Sigmoid colon (tissue), 7 donors: ENCODE results near the gene FCER2. TPM values are rescaled to one million over a fixed set of nuclear protein-coding genes. Genes with fewer than 3 reads are reported as not detected.

Experiments used
- DNase-seq: peaks from one replicate; pipeline ENCODE4 v3.0.0-alpha.2; 2019
- H3K27ac ChIP-seq, 4 donors: fragments of 200-600 bp; sonication (generic); one replicate each; pipeline ENCODE4 v1.5.1; 2016 to 2019; ENCODE audit warnings: mild to moderate bottlenecking in 1 of 4
- H3K27me3 ChIP-seq, 3 donors: fragments of 200-600 bp; sonication (generic); one replicate each; pipeline ENCODE4 v1.5.1; 2019; ENCODE audit warnings: mild to moderate bottlenecking in 1 of 3
- H3K36me3 ChIP-seq, 4 donors: fragments of 200-600 bp; sonication (generic); one replicate each; pipeline ENCODE4 v1.5.1; 2016 to 2019
- H3K4me1 ChIP-seq, 4 donors: fragments of 200-600 bp; sonication (generic); one replicate each; pipeline ENCODE4 v1.5.1; 2017 to 2019
- H3K4me3 ChIP-seq, 4 donors: fragments of 200-600 bp; sonication (generic); one replicate each; pipeline ENCODE4 v1.5.1; 2017 to 2019; ENCODE audit warnings: mild to moderate bottlenecking in 2 of 4, moderate library complexity in 1 of 4
- H3K9me3 ChIP-seq, 4 donors: fragments of 200-600 bp in 3 of 4; sonication (generic) in 3 of 4; one replicate each; pipeline versions ENCODE4 v1.5.1 to v1.6.1; 2013 to 2019
- CTCF ChIP-seq, 4 experiments: fragments of 450-650 bp in 3 of 4; fragments of 200-600 bp in 1 of 4; IDR thresholded peaks; one replicate each; pipeline ENCODE4 v1.5.1; 2016 to 2019; ENCODE audit warnings: antibody characterized with exemption in 4 of 4, mild to moderate bottlenecking in 3 of 4, moderate library complexity in 2 of 4
- EP300 ChIP-seq, 4 donors: sonication (generic); formaldehyde crosslinking; IDR thresholded peaks; one replicate each; pipeline ENCODE4 v1.6.1; 2017; ENCODE audit warnings: antibody characterized with exemption in 4 of 4
- POLR2A ChIP-seq, 2 donors: fragments of 450-650 bp; IDR thresholded peaks; one replicate each; pipeline ENCODE4 v1.6.1; 2016; ENCODE audit warnings: antibody characterized with exemption in 2 of 2, mild to moderate bottlenecking in 2 of 2, moderate library complexity in 2 of 2
- POLR2AphosphoS5 ChIP-seq, 4 donors: sonication (generic); formaldehyde crosslinking; IDR thresholded peaks; one replicate each; pipeline ENCODE4 v1.6.1; 2017; ENCODE audit warnings: antibody characterized with exemption in 4 of 4
- WGBS, 2 donors: extraction: QIAGEN DNeasy Blood & Tissue Kit; methylation state at CpG; one replicate each; pipeline ENCODE4 v1.1.7; 2013; 5-methylcytosine and 5-hydroxymethylcytosine counted together
- intact Hi-C: fragments of 100-400 bp; cut with DNase I; formaldehyde crosslinking; loops from one replicate; pipeline ENCODE4 v1.15.1; 2023
- polyA plus RNA-seq, 3 donors: library from polyadenylated mRNA; stranded (reverse); fragments of 200-250 nt; gene quantifications; one replicate each; pipeline ENCODE4 v1.2.3, GENCODE V29; 2013
- total RNA-seq, 4 donors: library from RNA; depleted of rRNA; stranded (reverse); fragments of >200 nt; gene quantifications; one replicate each; pipeline ENCODE4 v1.1.0, GENCODE V29; 2016
- donor health status: healthy with polysubstance abuse.
- donor health status: Bipolar disorder and iron deficiency.
- donor health status: healthy.

Gene FCER2
- total and polyA plus RNA-seq, 7 donors: 0.27 to 14.7 (median 0.61) TPM; not detected in 1

GRCh38 chr19:7736148-7736547, 34.2 kb upstream of the FCER2 start:
- Histone ChIP-seq H3K9me3 (no peaks in the 10 kb centered on the region), H3K4me1 (no peaks in the 10 kb centered on the region), H3K36me3 (no peaks in the 10 kb centered on the region), H3K27me3 (peaks cover 0 to 17% (median 13%) of the 10 kb centered on the region in 3 donors), H3K4me3 (no peak overlapping the region), H3K27ac (no peak overlapping the region)
- no peak for TF ChIP-seq CTCF (IDR thresholded peaks at IDR 0.05)
- no peak for TF ChIP-seq EP300 (IDR thresholded peaks at IDR 0.05)
- TF ChIP-seq POLR2AphosphoS5 (IDR thresholded peaks at IDR 0.05): no peak
- no peak for TF ChIP-seq POLR2A (IDR thresholded peaks at IDR 0.05)
- peak; percentile 39 for DNase-seq
- 56 to 69% methylated on average over 1 of the region's 1 CpG for WGBS, 2 donors
- intact Hi-C loops: no loop called here

DNA sequence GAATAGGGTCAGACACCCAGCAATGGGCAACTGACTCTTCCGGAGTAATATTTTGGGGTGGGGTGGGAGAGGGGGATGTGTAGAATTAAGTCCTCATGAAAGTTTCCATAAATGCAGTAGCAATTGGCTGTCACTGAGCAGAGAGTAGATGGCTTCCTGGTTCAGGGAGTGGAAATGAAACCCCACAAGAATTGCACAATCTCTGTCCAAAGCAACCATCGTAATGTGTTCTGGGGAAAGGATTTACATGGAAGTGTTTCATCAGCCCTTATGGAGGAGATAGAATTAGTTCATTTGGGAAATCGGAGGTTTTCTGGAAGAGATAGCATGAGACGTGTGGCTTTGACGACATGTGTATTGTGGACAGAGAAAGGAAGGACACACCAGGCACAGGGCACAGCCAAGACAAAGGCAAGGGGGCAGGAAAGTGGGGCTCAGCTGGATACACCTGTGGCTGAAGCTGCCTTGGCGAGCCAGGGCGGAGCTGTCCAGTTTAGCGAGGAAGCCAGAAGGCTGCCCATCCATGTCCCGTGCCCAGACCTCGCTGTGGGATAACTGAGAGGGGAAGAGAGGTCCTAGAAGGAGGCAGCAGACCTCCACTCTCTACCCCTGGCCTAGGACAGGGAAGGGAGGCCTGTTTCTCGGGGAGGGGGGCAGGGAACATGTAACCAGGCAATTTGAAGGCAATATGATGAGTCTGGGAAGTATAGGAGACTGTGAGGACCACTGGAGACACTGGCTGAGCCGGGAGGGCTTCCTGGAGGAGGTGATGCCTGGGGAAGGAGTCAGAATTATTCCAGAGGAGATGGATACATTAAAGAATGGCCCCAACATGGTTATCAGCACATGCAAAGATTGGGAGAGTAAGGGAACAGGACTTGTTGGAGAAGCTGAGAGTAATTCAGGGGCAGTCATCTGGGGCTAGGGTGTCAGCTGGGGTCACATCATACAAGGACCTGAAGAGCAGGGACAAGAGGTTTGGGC, 32.6 kb upstream of the FCER2 start:
- no peaks in the 10 kb centered on the region for H3K9me3 ChIP-seq
- H3K4me3 ChIP-seq: no peak overlapping the region
- H3K4me1 ChIP-seq: peaks cover 0 to 5% (median 2%) of the 10 kb centered on the region in 4 donors
- peak; percentile 30 for DNase-seq
- 45 to 64% methylated on average over 12 of the region's 12 CpGs for WGBS, 2 donors
- no peaks in the 10 kb centered on the region for H3K36me3 ChIP-seq
- peaks cover 8 to 33% (median 30%) of the 10 kb centered on the region in 3 donors for H3K27me3 ChIP-seq
- no peak overlapping the region for H3K27ac ChIP-seq
- no peak for TF ChIP-seq POLR2AphosphoS5 (IDR thresholded peaks at IDR 0.05)
- no peak for TF ChIP-seq POLR2A (IDR thresholded peaks at IDR 0.05)
- no peak for TF ChIP-seq CTCF (IDR thresholded peaks at IDR 0.05)
- no peak for TF ChIP-seq EP300 (IDR thresholded peaks at IDR 0.05)
- intact Hi-C loops: no loop called here

DNA sequence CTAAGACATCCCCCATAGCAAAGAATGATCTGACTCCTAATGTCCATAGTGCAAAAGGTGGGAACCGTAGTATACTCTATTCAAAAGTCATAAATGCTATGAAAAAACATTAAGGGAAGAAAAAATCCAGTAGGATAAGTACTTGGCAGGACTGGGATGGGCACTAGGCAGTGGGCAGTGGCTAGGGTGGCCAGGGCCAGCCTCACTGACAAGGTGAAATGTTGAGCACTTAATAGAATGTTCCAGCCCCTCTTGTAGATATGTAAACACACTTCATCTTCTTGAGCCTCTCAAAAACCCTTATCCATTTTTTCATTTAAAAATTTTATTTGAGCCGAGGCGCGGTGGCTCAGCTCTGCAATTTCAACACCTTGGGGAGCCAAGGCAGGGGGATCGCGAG, 31.4 kb upstream of the FCER2 start:
- intact Hi-C loops: no loop called here
- Histone ChIP-seq H3K4me3 (no peak overlapping the region), H3K9me3 (no peaks in the 10 kb centered on the region), H3K27ac (no peak overlapping the region), H3K27me3 (peaks cover 11 to 45% (median 41%) of the 10 kb centered on the region in 3 donors), H3K4me1 (peaks cover 0 to 5% (median 2%) of the 10 kb centered on the region in 4 donors), H3K36me3 (no peaks in the 10 kb centered on the region)
- TF ChIP-seq EP300 (IDR thresholded peaks at IDR 0.05) (no peak), POLR2AphosphoS5 (IDR thresholded peaks at IDR 0.05) (no peak)
- WGBS, 2 donors: 67 to 83% methylated on average over 6 of the region's 6 CpGs
- DNase-seq: no peak

DNA sequence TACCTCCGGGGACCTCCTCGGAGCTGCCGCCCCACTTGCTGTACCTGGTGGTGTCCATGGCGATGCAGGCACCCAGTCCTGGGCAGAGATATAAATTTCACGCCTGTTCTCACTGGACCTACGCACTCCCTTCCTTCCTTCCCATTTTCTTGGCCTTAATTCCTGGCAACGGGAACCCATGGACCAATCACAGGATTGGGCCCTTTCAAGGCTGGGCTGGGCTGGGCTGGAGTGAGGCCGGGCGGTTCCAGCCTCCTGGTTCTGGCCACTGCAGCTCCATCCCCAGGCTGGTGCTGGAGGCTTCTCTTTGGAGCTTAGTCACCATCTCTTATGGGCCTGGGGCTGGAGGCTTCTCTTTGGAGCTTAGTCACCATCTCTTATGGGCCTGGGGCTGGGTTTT, 30.1 kb upstream of the FCER2 start, which contains the start of gene CLEC4G:
Gene CLEC4G, minus strand, starts transcription at position 66 of the 400 bp plus-strand sequence. Its CDS starts 8 bp downstream, at position 58.
- Histone ChIP-seq H3K27me3 (peaks cover 11 to 56% (median 41%) of the 10 kb centered on the region in 3 donors), H3K36me3 (no peaks in the 10 kb centered on the region), H3K27ac (no peak within 1 kb of the TSS), H3K9me3 (no peaks in the 10 kb centered on the region), H3K4me3 (no peak within 1 kb of the TSS), H3K4me1 (peaks cover 0 to 5% (median 2%) of the 10 kb centered on the region in 4 donors)
- no peak for TF ChIP-seq EP300 (IDR thresholded peaks at IDR 0.05)
- 52 to 63% methylated on average over 9 of the region's 9 CpGs for WGBS, 2 donors
- no peak for DNase-seq
- intact Hi-C loops: no loop called here

DNA sequence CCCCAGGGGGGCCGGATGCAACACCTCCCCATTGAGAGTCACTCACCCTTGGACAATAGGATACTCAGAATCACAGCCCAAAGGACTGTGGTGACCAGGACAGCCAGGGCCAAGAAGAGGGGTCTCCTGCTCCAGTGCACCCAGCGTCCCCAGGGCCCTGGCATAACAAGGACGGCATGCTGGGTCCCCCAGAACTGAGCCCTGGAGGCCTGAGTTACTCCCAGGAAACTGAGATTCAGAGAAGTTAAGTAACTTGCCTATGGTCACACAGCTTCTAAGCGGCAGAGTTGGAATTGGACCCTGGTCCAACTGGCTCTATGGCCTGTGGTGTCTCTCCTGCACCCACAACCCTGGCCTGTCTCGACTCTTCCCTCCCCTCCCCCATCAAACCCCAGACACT, 29.7 kb upstream of the FCER2 start:
- H3K27me3 ChIP-seq: peaks cover 11 to 56% (median 41%) of the 10 kb centered on the region in 3 donors
- 68 to 82% methylated on average over 5 of the region's 5 CpGs for whole genome bisulfite sequencing, 2 donors
- intact Hi-C loops: no loop called here

More for the DNA sequence above, 29.7 kb upstream of the FCER2 start:
- H3K4me1 ChIP-seq: peaks cover 0 to 5% (median 2%) of the 10 kb centered on the region in 4 donors
- no peak overlapping the region for H3K4me3 ChIP-seq
- no peak for DNase-seq
- no peak overlapping the region for H3K27ac ChIP-seq
- TF ChIP-seq POLR2AphosphoS5 (IDR thresholded peaks at IDR 0.05): no peak
- no peak for TF ChIP-seq EP300 (IDR thresholded peaks at IDR 0.05)
- TF ChIP-seq CTCF (IDR thresholded peaks at IDR 0.05): no peak
- no peaks in the 10 kb centered on the region for H3K9me3 ChIP-seq
- no peaks in the 10 kb centered on the region for H3K36me3 ChIP-seq
